AG20443 (cell line): ENCODE results near the gene SETDB2.
A peak's percentile ranks its signal among the peaks of the same experiment; 100 is the strongest.

Experiments used
- DNase-seq: peaks from one replicate; pipeline ENCODE4 v3.0.0; 2012; ENCODE audit warnings: low spot score, mixed read lengths

The SETDB2 gene

GRCh38 chr13:49443704-49444523 lies at the start of gene SETDB2, which contains the start of gene CAB39L:
SETDB2 (plus strand) TSS chr13:49444274; CDS start chr13:49451894, 7,620 bp downstream.
CAB39L (minus strand) TSS chr13:49444064; CDS start chr13:49382910, 61,154 bp downstream.
- peak; percentile 95 for DNase-seq

- DNase-seq = peak; percentile 33
Observed at GRCh38 chr13:49395451-49395865, 48.6 kb upstream of the SETDB2 start.

- no peak for DNase-seq
Observed at GRCh38 chr13:49395878-49396380, 48.1 kb upstream of the SETDB2 start.

- DNase-seq = no peak
Observed at GRCh38 chr13:49399801-49400472, 44.1 kb upstream of the SETDB2 start.

- peak; percentile 49 for DNase-seq
Observed at GRCh38 chr13:49400755-49401659, 43.1 kb upstream of the SETDB2 start.

GRCh38 chr13:49403996-49404702 lies 39.9 kb upstream of the SETDB2 start:
- DNase-seq = no peak

- no peak for DNase-seq
Observed at GRCh38 chr13:49404703-49405020, 39.4 kb upstream of the SETDB2 start.

GRCh38 chr13:49407068-49407467 lies 37.0 kb upstream of the SETDB2 start:
- no peak for DNase-seq

GRCh38 chr13:49407936-49408335 lies 36.1 kb upstream of the SETDB2 start:
- DNase-seq = no peak

- no peak for DNase-seq
Observed at GRCh38 chr13:49409008-49409407, 35.1 kb upstream of the SETDB2 start.

- DNase-seq = no peak
Observed at GRCh38 chr13:49410006-49410405, 34.1 kb upstream of the SETDB2 start.

- no peak for DNase-seq
Observed at GRCh38 chr13:49410477-49410876, 33.6 kb upstream of the SETDB2 start.

- DNase-seq = no peak
Observed at GRCh38 chr13:49411353-49411752, 32.7 kb upstream of the SETDB2 start.

GRCh38 chr13:49412749-49413148 lies 31.3 kb upstream of the SETDB2 start:
- no peak for DNase-seq

- no peak for DNase-seq
Observed at GRCh38 chr13:49417161-49417560, 26.9 kb upstream of the SETDB2 start.

GRCh38 chr13:49418206-49418605 lies 25.9 kb upstream of the SETDB2 start:
- DNase-seq = no peak

GRCh38 chr13:49419276-49419675 lies 24.8 kb upstream of the SETDB2 start:
- no peak for DNase-seq

GRCh38 chr13:49421391-49421790 lies 22.7 kb upstream of the SETDB2 start:
- DNase-seq = no peak

- no peak for DNase-seq
Observed at GRCh38 chr13:49424011-49424560, 20.0 kb upstream of the SETDB2 start.

GRCh38 chr13:49428041-49428763 lies 15.9 kb upstream of the SETDB2 start:
- no peak for DNase-seq

- no peak for DNase-seq
Observed at GRCh38 chr13:49429121-49429520, 15.0 kb upstream of the SETDB2 start.
